ENCODE data around the gene TMPO.

DNA sequence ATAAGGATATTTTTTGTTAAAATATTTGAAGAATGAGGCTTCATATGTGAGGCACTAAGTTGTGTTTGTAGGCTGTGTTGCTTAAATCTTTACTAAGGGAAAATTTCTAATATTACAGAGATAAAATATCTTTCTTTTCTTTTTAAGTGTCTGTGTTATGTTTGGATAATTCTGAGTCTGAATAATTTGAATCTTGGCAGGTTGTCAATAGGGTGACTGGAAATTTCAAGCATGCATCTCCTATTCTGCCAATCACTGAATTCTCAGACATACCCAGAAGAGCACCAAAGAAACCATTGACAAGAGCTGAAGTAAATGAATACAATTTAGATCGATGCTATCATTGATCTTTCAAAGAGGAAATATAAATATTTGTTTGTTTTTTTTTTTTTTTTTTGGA is 29.4 kb downstream of the TMPO start:
- TF ChIP-seq, protein P1, sequence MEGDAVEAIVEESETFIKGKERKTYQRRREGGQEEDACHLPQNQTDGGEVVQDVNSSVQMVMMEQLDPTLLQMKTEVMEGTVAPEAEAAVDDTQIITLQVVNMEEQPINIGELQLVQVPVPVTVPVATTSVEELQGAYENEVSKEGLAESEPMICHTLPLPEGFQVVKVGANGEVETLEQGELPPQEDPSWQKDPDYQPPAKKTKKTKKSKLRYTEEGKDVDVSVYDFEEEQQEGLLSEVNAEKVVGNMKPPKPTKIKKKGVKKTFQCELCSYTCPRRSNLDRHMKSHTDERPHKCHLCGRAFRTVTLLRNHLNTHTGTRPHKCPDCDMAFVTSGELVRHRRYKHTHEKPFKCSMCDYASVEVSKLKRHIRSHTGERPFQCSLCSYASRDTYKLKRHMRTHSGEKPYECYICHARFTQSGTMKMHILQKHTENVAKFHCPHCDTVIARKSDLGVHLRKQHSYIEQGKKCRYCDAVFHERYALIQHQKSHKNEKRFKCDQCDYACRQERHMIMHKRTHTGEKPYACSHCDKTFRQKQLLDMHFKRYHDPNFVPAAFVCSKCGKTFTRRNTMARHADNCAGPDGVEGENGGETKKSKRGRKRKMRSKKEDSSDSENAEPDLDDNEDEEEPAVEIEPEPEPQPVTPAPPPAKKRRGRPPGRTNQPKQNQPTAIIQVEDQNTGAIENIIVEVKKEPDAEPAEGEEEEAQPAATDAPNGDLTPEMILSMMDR (IDR thresholded peaks at IDR 0.05; ENCODE audit: poor library complexity, severe bottlenecking): no peak
- TF ChIP-seq EZH2 (IDR thresholded peaks at IDR 0.05; ENCODE audit: borderline replicate concordance, insufficient read depth, low read length, poor library complexity, severe bottlenecking): no peak
- no peak for TF ChIP-seq TAF1 (IDR thresholded peaks at IDR 0.05; ENCODE audit: low read depth)

Data from neural cell (in vitro differentiated cells).